Hindlimb muscle (tissue), 1 donor: ENCODE data around the gene TSPAN32. TPM values are rescaled to one million over a fixed set of nuclear protein-coding genes. Genes with fewer than 3 reads are reported as not detected.
A peak's percentile ranks its signal among the peaks of the same experiment; 100 is the strongest.

Experiments used
- DNase-seq: peaks from one replicate; pipeline ENCODE4 v3.0.0-alpha.2; 2013
- polyA plus RNA-seq: library from polyadenylated mRNA; unstranded; fragments of 120-200 nt; gene quantifications from one replicate; pipeline ENCODE4 v1.2.1, GENCODE V29; 2013; ENCODE audit not compliant: insufficient read length

TSPAN32 gene
- polyA plus RNA-seq, 1 donor = 5.3 TPM

DNA sequence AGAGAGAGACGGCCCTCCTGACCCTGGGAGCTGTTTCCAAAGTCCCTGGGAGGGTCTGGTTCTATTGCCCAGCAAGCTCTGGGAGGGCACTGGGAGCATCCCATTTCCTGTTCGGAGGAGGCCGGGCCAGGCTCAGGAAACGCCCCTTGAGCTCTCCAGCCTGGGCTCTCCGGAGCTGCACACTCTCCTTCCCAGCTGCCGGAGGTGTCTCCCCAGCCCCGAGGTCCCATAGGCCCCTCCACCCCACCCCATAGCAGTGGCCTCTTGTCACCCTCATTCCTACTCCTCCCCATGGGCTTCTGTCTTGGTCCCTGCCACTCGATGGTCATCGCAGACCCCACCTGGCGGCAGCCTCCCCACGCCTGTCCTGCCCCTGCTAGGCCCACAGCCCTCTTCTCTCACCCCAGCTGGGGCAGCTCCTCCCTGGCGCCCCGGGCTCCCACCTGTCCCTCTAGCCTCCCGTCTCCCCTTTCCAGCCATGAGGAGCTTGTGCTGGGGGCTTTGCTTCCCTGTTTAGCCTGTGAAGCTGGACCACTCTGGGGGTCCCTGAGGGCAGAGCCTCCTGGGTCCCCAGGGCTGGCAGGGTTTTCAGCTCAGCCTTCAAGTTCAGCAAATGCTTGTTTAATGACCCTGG, 2.8 kb downstream of the TSPAN32 start:
- DNase-seq = no peak

DNA sequence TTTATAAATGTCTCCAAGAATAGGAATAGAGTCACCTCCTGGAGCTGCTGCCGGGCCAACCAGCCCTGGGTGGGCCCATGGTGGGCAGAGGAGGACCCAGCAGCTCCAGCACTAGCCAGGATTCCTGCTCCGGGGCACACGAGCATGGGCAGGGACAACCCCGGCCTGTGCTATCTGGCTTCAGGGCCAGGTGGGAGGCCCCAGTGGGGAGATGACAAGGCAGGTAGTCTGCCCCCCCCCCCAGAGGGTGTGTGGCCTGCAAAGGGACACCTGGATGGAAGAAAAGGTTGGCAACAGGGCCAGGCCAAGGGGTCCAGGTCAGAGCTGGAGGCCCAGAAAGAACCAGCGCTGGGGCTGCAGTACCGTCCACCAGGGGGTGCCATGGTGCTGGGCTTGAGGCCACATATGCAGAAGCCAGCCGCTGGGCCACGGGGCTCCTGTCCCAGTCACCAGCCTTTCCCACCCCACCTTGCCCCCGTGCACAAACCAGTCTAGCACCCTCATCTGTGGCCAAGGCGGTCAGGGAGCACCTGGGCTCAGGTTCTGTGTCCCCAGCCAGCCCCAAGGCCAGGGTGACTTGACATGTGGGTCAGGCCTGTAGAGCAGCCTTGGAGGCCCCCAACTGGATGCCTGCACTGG, 3.4 kb downstream of the TSPAN32 start:
- peak; percentile 77 for DNase-seq

DNA sequence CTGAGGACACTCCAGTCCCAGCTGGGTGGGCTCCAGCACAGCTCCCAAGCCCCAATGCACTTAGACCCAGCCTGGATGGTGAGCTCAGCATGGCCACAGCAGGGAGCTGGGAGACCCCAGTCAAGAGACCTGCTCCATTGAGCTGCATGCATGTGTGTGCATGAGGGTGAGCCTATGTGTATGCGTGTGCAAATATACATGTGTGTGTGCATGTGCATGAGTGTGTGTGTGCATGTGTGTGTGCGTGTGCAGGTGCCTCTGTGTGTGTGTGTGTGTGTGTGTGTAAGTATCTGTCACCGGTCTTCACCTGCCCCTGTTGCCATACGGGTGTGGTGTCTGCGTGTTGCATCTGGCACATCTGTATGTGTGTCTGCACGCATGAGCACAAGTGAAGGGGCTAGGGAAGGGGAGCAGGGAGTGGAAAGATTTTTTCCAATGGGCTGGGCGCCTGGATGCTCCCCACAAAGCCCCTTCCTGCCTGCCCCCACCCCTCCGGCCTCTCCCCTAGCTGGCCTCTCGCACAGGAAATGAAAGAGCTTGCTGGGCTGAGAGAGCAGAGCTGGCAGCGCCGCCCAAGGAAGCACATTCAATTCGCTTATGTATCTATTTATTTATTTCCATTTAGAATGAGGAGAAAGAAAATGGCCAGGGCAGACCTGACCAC, 4.1 kb downstream of the TSPAN32 start:
- DNase-seq = peak; percentile 91

DNA sequence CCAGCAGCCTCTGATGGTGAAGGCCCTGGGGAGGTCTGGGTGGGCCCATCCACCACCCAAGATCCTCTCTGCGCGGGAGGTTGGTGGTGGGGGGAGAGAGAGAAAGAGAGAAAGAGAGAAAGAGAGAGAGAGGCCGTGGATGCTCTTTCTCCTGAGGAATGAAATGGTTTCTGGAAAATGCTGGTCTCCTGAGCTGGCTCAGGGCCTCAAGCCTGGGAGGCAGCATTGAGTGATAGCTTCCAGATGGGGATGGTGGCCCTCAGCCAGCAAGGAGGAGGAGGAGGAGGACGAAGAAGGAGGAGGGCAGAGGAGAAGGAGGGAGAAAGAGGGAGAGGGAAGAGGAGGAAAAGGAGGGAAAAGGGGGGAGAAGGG, 4.6 kb downstream of the TSPAN32 start:
- DNase-seq = peak; percentile 93

DNA sequence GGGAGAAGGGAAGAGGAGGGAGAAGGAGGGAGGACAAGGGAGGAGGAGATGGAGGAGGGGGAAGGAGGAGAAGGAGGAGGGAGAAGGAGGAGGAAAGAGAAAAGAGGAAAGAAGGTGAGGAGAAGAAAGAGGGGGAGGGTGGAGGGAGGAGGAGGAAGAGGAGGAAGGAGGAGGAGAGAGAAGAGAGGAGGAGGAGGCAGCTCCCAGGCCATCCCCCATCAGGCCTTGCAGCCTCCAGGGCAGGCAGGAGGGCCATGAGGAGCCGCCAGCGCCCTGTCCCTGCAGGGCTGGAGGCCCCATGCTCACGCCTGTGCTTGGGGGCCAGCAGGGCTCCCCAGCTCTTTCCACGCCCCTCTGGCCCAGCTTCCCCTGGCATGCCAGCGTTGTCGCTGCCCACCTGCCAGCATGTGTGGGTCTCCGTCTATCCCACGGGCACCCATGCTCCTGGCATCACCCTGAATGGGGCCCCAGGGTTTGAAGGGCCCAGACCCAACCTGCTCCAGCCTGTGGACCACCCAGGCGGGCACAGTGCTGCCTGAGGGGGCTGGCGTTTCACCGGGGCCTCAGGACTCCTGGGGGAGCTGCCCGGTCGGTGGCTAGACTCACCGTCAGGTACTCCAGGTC, 5.2 kb downstream of the TSPAN32 start:
- DNase-seq = peak; percentile 67

DNA sequence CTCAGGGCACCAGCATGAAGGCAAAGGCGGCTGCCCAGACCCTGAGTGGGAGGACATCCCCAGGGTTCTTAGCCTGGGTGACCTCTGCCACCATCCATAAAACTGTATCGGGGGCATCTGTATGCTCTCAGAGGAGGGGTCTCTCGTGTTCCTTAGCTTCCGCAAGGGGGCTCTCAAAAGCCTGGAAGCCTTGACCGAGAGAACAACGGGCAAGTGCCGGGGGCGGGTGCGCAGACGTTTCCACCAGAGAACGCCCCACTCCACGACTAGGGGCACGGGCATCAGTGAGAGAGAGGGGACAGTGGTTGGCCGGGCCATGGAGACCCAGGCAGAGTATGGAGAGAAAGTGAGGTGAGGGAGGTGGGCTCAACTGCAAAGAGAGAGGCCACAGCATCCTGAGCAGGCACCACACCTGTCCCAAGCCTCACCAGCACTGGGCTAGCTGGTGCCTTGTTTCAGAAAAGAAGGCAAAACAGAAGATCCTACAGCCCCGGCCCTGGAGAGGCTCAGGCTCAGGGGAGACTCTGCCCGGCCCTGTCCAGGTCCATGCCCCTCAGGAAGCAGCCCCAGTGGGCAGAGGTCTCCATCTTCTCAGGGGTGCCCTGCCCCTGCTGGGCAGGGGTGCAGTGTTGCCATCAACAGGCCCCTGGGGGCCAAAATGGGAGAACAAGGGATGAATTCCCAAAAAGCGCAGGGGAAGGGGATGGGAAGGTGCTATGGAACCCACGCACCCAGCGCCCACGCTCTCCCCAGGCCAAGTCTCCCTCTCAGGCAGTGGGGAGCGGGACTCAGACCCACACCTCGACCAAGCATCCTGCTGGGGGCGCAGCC, 5.9 kb downstream of the TSPAN32 start:
- DNase-seq = no peak

GRCh38 chr11:2308713-2309112, 6.9 kb downstream of the TSPAN32 start:
- DNase-seq = no peak

- no peak for DNase-seq
Measured at GRCh38 chr11:2309251-2310072, 7.6 kb downstream of the TSPAN32 start.

GRCh38 chr11:2310073-2310785, 8.4 kb downstream of the TSPAN32 start:
- no peak for DNase-seq

DNA sequence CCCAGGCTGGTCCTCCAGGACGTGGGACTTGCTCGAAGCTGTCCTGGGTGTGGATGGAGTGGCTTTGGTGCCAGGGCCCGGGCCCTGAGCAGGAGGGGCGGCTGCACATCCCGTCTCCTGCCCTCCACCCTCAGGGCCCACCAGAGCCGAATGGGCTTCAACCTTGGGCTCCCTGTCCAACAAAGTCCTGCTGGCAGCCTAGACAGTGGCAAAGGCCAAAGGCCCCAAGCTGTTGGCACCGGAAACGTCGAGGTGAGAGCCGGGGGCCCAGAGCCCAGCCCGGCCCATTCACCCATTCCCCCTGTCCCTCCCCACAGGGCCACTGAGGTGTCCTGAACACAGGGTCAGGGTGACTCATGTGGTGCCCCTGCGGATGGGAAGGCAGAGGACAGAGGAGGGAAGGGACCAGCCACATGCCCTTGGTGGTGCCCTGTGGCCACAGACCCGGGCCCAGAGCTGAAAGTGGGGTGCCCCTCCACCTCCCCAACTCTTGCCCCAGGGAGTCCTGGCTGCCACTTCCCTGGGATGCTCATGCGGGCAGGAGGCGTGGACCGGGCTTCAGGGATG, 9.1 kb downstream of the TSPAN32 start:
- no peak for DNase-seq

GRCh38 chr11:2311353-2312133, 9.7 kb downstream of the TSPAN32 start:
- no peak for DNase-seq

- DNase-seq = no peak
Measured at GRCh38 chr11:2312232-2313042, 10.6 kb downstream of the TSPAN32 start.

DNA sequence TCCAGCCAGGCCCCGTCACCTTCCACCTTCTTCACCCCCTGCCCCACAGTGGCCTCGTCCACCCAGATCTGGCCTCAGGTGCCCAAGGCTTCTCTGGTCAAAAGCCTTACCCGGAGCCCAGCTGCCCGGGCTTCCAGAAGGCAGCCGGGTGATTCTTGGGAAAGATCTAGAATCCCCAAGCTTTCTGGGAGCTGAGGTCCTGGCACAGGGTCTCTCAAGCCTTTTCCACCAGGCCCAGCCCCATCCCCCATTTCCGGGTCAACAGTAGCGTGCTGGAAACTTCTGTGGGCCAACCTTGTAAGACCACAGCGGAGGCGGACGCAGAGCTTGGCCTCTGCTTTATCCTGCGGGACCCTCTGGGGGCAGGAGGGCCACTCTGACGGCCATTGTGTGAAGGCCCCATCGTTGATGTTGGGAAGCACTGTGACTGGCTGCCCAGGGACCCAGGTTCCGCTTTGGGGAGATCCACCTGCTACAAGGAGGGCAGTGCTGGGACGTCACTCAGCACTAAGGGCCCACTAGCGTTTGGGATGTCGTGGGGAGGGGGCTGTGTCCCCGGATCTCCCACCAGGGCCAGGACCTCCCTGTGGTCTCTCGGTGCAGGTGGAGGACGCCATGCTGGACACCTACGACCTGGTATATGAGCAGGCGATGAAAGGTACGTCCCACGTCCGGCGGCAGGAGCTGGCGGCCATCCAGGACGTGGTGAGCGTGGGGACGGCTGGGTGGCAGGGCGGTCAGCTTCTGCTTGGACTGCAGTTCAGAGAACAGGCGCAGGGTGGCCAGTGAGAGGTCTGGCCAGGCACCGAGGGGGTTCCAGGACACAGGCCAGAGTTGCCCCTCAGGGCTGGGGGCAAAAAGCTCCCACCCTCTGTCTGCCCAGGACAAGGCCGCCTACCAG, 11.5 kb downstream of the TSPAN32 start:
- no peak for DNase-seq

DNA sequence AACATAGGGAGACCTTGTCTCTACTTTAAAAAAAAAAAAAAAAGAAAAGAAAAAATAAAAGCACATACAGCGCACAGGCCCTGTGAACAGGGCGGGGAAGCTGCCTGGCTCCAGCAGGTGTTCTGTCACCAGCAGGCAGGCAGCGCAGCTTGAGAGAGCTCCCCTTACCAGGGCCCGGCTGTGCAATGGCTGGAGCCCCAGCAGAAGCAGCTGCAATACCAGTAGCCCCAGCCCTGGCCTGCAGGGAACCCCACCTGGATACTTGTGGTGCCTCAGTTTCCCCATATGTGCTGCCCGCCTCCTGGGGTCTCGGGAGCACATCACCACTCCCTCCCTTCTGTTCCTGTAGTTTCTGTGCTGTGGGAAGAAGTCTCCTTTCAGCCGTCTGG, 12.3 kb downstream of the TSPAN32 start:
- DNase-seq = no peak

- DNase-seq = peak; percentile 82
Measured at GRCh38 chr11:2314525-2315394, 12.9 kb downstream of the TSPAN32 start.

DNA sequence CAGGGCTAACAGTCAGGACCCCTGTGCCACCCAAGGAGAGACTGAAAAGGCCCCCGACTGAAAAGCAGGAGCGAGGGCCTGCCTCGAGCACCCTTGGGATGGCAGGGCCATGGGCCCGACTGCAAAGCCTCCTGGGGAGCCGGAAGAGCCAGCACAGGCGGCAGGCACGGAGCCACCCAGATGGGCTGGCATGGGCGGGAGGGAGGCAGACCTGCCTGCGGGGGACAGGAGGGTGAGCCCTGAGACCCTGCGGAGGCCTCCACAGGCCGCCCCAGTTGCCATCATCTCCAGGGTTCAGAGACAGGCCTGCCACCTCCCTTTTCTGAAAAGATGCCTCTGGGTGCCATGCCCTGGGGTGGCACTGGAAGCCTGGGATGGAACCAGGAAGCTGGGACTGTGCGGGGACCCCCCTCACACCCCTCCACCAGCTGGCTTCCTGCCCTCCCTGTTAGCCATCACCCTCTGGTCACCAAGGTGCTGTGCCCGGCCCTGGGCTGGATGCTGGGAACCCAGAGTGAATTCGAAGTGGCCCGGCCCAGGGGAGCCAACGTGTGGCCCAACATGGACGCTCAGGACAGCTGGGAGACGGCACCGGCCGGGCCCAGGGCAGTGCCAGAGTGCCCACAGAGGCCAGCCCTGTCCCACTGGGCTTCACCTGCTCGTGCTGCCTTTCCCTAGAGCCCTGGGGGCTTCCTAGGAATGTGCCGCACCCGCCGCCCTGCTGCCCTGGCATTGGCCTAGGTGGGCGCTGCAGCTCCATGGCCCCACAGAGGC, 13.8 kb downstream of the TSPAN32 start:
- DNase-seq = no peak
